HEK293 (cell line): ENCODE results near the gene SLC25A38.
"Not testable (repeated sequence)": the region's sequence is repeated elsewhere in the genome, so short reads cannot be mapped to it uniquely, and the experiment has no call there.

Experiments
- CTCF ChIA-PET: fragments of 350-600 bp; formaldehyde crosslinking; extraction: SDS; loops from one replicate; lab custom pipeline; 2021; ENCODE audit warnings: antibody characterized with exemption; lab: Yijun Ruan, JAX
- POLR2A ChIA-PET: fragments of 300-600 bp; formaldehyde crosslinking; extraction: SDS; loops from one replicate; lab custom pipeline; 2020; ENCODE audit warnings: antibody characterized with exemption, inconsistent platforms; lab: Yijun Ruan, JAX
- H3K27ac ChIP-seq: fragments of 200-500 bp; sonication (Bioruptor generic); 2 replicates; pipeline ENCODE4 v1.5.1; 2014; ENCODE audit warnings: low read depth, low read length, control low read depth, inconsistent platforms; ENCODE audit errors: extremely low read depth
- H3K36me3 ChIP-seq, 2 experiments: fragments of 200-500 bp in 1 of 2; sonication (Bioruptor generic) in 1 of 2; 1 replicate in 1 of 2; 2 replicates in 1 of 2; pipeline ENCODE4 v1.5.1; 2014 to 2017; ENCODE audit warnings: inconsistent platforms in 2 of 2, low read length in 2 of 2; ENCODE audit not compliant: control insufficient read depth in 2 of 2, insufficient read depth in 1 of 2
- H3K4me1 ChIP-seq: fragments of 200-500 bp; sonication (Bioruptor generic); 2 replicates; pipeline ENCODE4 v1.5.1; 2014; ENCODE audit warnings: mild to moderate bottlenecking, low read length, inconsistent platforms; ENCODE audit not compliant: control insufficient read depth, insufficient read depth
- H3K4me3 ChIP-seq: 2 replicates; pipeline ENCODE4 v1.5.1; 2011; ENCODE audit warnings: low read depth, mild to moderate bottlenecking, control low read depth, low read length, moderate library complexity
- H3K9me3 ChIP-seq: fragments of 200-500 bp; sonication (Bioruptor generic); 2 replicates; pipeline ENCODE4 v1.5.1; 2014; ENCODE audit warnings: low read depth, low read length, inconsistent platforms; ENCODE audit not compliant: control insufficient read depth, insufficient read depth
- GFI1B ChIP-seq: fragments of 450-650 bp; formaldehyde crosslinking; IDR thresholded peaks from 2 replicates; pipeline ENCODE4 v1.5.1; 2016; ENCODE audit warnings: missing biosample characterization, missing genetic modification characterization
- GLIS1 ChIP-seq: fragments of 450-650 bp; formaldehyde crosslinking; IDR thresholded peaks from 2 replicates; pipeline ENCODE4 v1.5.1; 2016; ENCODE audit warnings: missing biosample characterization, missing genetic modification characterization
- HOXA7 ChIP-seq: sonication (generic); formaldehyde crosslinking; IDR thresholded peaks from 2 replicates; pipeline ENCODE4 v1.8.1; 2022; ENCODE audit warnings: missing genetic modification reagents, borderline replicate concordance
- KLF1 ChIP-seq: fragments of 450-650 bp; formaldehyde crosslinking; IDR thresholded peaks from 2 replicates; pipeline ENCODE4 v1.5.1; 2016; ENCODE audit warnings: missing biosample characterization, missing genetic modification characterization
- KLF7 ChIP-seq: fragments of 450-650 bp; formaldehyde crosslinking; IDR thresholded peaks from 2 replicates; pipeline ENCODE4 v1.5.1; 2016; ENCODE audit warnings: missing biosample characterization, missing genetic modification characterization, borderline replicate concordance
- PRDM4 ChIP-seq: fragments of 450-650 bp; formaldehyde crosslinking; IDR thresholded peaks from 2 replicates; pipeline ENCODE4 v1.5.1; 2017; ENCODE audit warnings: missing biosample characterization, missing genetic modification characterization
- ZBTB10 ChIP-seq: fragments of 450-650 bp; formaldehyde crosslinking; IDR thresholded peaks from 2 replicates; pipeline ENCODE4 v1.5.1; 2016; ENCODE audit warnings: missing biosample characterization, missing genetic modification characterization
- ZIC2 ChIP-seq: fragments of 450-650 bp; formaldehyde crosslinking; IDR thresholded peaks from 2 replicates; pipeline ENCODE4 v1.5.1; 2016; ENCODE audit warnings: missing biosample characterization, missing genetic modification characterization
- ZNF121 ChIP-seq: fragments of 450-650 bp; formaldehyde crosslinking; IDR thresholded peaks from 2 replicates; pipeline ENCODE4 v1.5.1; 2016; ENCODE audit warnings: missing biosample characterization, missing genetic modification characterization
- ZNF280D ChIP-seq: fragments of 450-650 bp; formaldehyde crosslinking; IDR thresholded peaks from 2 replicates; pipeline ENCODE4 v1.5.1; 2016; ENCODE audit warnings: missing biosample characterization, missing genetic modification characterization
- ZNF600 ChIP-seq: fragments of 450-650 bp; formaldehyde crosslinking; IDR thresholded peaks from 2 replicates; pipeline ENCODE4 v1.5.1; 2016; ENCODE audit warnings: missing biosample characterization, missing genetic modification characterization

The SLC25A38 gene

GRCh38 chr3:39415302-39415701 is 32.1 kb downstream of the SLC25A38 start:
- H3K36me3 ChIP-seq, result peaks cover 6 to 44% of the 10 kb centered on the region in 2 experiments

GRCh38 chr3:39415983-39416382 is 32.8 kb downstream of the SLC25A38 start:
- Histone ChIP-seq H3K36me3 (peaks cover 5 to 37% of the 10 kb centered on the region in 2 experiments; a peak in 2 of 3 replicates), H3K4me1 (no peaks in the 10 kb centered on the region), H3K4me3 (no peak overlapping the region), H3K9me3 (no peaks in the 10 kb centered on the region), H3K27ac (no peak overlapping the region)
- ChIA-PET POLR2A (interaction anchor here (0.7 to 1.9 kb wide), 2 partner anchors 9 to 11 kb away, joined by 3 to 9 read pairs; partner anchors contain the start of gene RPSA), CTCF (interaction anchor here (0.8 to 4.3 kb wide), 3 partner anchors 9 to 83 kb away, joined by 4 to 21 read pairs (median 5); partner anchors contain the start of gene RPSA)
- TF ChIP-seq KLF7 (tag by site-specific recombination) (no peak), ZBTB10 (tag by site-specific recombination) (no peak), ZNF600 (tag by site-specific recombination) (peak; percentile 38; the same call in 1 of the 2 replicates)

More at GRCh38 chr3:39415302-39415701, 32.1 kb downstream of the SLC25A38 start:
- CTCF ChIA-PET, result interaction anchor here (0.7 to 4.3 kb wide), 3 partner anchors 9 to 84 kb away, joined by 4 to 21 read pairs (median 5); partner anchors contain the start of gene RPSA
- POLR2A ChIA-PET, result interaction anchor here (0.7 to 1.9 kb wide), 2 partner anchors 9 to 15 kb away, joined by 8 to 9 read pairs; partner anchors contain the start of gene RPSA
- not testable (repeated sequence) for H3K27ac ChIP-seq, H3K4me3 ChIP-seq, H3K4me1 ChIP-seq, H3K9me3 ChIP-seq
- TF ChIP-seq ZNF121 (tag by site-specific recombination), result peak; percentile 98

GRCh38 chr3:39416998-39417397 is 33.8 kb downstream of the SLC25A38 start:
- H3K27ac ChIP-seq, H3K9me3 ChIP-seq, H3K4me3 ChIP-seq, H3K4me1 ChIP-seq: not testable (repeated sequence)
- CTCF ChIA-PET, result interaction anchor here (0.6 to 4.3 kb wide), 9 partner anchors 9 to 765 kb away, joined by 3 to 21 read pairs (median 3); no protein-coding TSS in a partner anchor
- H3K36me3 ChIP-seq, result peaks cover 5 to 27% of the 10 kb centered on the region in 2 experiments; a peak in 2 of 3 replicates
- POLR2A ChIA-PET, result interaction anchor here (0.8 kb wide), 2 partner anchors 9 kb away, joined by 3 read pairs; no protein-coding TSS in a partner anchor

- H3K27ac ChIP-seq, CTCF ChIA-PET, H3K4me1 ChIP-seq, H3K4me3 ChIP-seq, POLR2A ChIA-PET, H3K36me3 ChIP-seq, H3K9me3 ChIP-seq: not testable (repeated sequence)
These were observed 35.5 kb downstream of the SLC25A38 start for GRCh38 chr3:39418556-39419225.

GRCh38 chr3:39419742-39420315 is 36.7 kb downstream of the SLC25A38 start:
- H3K4me1 ChIP-seq, result no peaks in the 10 kb centered on the region
- ChIA-PET CTCF (interaction anchor here (1.6 kb wide), 1 partner anchor 28 kb away, joined by 4 read pairs; no protein-coding TSS in a partner anchor), POLR2A (interaction anchor here (0.5 kb wide), 1 partner anchor 11 kb away, joined by 3 read pairs; no protein-coding TSS in a partner anchor)
- H3K36me3 ChIP-seq, result no peaks in the 10 kb centered on the region
- no peak overlapping the region for H3K4me3 ChIP-seq
- H3K27ac ChIP-seq, result no peak overlapping the region
- H3K9me3 ChIP-seq, result no peaks in the 10 kb centered on the region
- TF ChIP-seq ZNF280D (tag by site-specific recombination) (no peak), GFI1B (no peak), HOXA7 (no peak), KLF1 (tag by site-specific recombination) (no peak), ZIC2 (no peak), GLIS1 (tag by site-specific recombination) (no peak), PRDM4 (tag by site-specific recombination) (no peak)
